ENCODE measurements around the gene VLDLR.

DNA sequence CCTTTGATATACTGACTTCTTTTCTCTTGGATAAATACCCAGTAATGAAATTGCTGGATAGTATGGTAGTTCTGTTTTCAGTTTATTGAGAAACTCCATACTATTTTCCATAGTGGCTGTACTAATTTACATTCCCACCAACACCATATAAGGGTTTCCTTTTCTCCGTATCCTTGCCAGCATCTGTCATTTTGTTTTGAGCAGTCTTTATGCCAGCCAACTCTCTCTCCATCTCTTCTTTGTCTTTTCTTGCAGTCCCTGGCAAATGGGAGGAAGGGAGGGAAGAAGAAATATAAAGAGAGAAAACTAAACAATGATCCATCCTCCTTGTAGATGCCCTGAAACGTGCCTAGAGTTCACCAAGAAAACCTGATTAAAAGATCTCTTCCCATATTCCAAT lies 9.6 kb upstream of the VLDLR start:
- no peak for TF ChIP-seq TCF7L2 (IDR thresholded peaks at IDR 0.05; ENCODE audit: low read depth, low read length)
- TF ChIP-seq, protein P1, sequence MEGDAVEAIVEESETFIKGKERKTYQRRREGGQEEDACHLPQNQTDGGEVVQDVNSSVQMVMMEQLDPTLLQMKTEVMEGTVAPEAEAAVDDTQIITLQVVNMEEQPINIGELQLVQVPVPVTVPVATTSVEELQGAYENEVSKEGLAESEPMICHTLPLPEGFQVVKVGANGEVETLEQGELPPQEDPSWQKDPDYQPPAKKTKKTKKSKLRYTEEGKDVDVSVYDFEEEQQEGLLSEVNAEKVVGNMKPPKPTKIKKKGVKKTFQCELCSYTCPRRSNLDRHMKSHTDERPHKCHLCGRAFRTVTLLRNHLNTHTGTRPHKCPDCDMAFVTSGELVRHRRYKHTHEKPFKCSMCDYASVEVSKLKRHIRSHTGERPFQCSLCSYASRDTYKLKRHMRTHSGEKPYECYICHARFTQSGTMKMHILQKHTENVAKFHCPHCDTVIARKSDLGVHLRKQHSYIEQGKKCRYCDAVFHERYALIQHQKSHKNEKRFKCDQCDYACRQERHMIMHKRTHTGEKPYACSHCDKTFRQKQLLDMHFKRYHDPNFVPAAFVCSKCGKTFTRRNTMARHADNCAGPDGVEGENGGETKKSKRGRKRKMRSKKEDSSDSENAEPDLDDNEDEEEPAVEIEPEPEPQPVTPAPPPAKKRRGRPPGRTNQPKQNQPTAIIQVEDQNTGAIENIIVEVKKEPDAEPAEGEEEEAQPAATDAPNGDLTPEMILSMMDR (IDR thresholded peaks at IDR 0.05) = no peak
